A673 (cell line): ENCODE results near the gene BAK1.

Source experiments
- CTCF ChIP-seq: fragments of 300-800, 200-600 bp; sonication (generic); conservative IDR thresholded peaks from 2 replicates; pipeline ENCODE4 v1.5.1; 2017; ENCODE audit warnings: low read depth, mild to moderate bottlenecking, antibody characterized with exemption, low read length, moderate library complexity, mixed read lengths
- EZH2 ChIP-seq: fragments of 200-600 bp; sonication (generic); IDR thresholded peaks from 2 replicates; pipeline ENCODE4 v1.6.1; 2017; ENCODE audit warnings: borderline replicate concordance, low read depth, mild to moderate bottlenecking, mixed read lengths, antibody characterized with exemption, low read length; ENCODE audit not compliant: poor library complexity, severe bottlenecking

- TF ChIP-seq CTCF = no peak
- no peak for TF ChIP-seq EZH2
These were observed 20.7 kb upstream of the BAK1 start for GRCh38 chr6:33600761-33601160.
